ENCODE measurements around the gene CFAP20DC. TPM values are rescaled to one million over a fixed set of nuclear protein-coding genes. Genes with fewer than 3 reads are reported as not detected.

Gene CFAP20DC
- total RNA-seq, 1 donor from 2014 or later: 0.57 TPM

- Mint-ChIP-seq H3K9me3 (ENCODE audit: unreplicated experiment) (peaks cover 19% of the 10 kb centered on the region), H3K36me3 (ENCODE audit: low read depth, unreplicated experiment) (no peaks in the 10 kb centered on the region), H3K4me1 (ENCODE audit: low read depth, unreplicated experiment) (no peaks in the 10 kb centered on the region), H3K4me3 (ENCODE audit: unreplicated experiment) (no peak overlapping the region), H3K27ac (ENCODE audit: unreplicated experiment) (no peak overlapping the region), H3K27me3 (ENCODE audit: low read depth, unreplicated experiment) (no peaks in the 10 kb centered on the region)
- DNase-seq (ENCODE audit: low read depth) (no peak), FAIRE-seq (no peak)
- TF ChIP-seq EZH2 (IDR thresholded peaks at IDR 0.05; ENCODE audit: insufficient read depth, low read length) (no peak), CTCF (IDR thresholded peaks at IDR 0.05; ENCODE audit: insufficient read depth, low read depth, low read length) (no peak)
- Histone ChIP-seq H3K79me2 (ENCODE audit: insufficient read depth, low read length) (no peaks in the 10 kb centered on the region), H3K27ac (ENCODE audit: low read depth, low read length) (no peak overlapping the region), H4K20me1 (ENCODE audit: insufficient read depth, low read length) (no peaks in the 10 kb centered on the region), H2AFZ (ENCODE audit: low read depth, low read length) (no peak overlapping the region), H3K4me2 (ENCODE audit: low read length) (no peak overlapping the region), H3K27me3 (ENCODE audit: insufficient read depth, low read length) (no peaks in the 10 kb centered on the region), H3K36me3 (ENCODE audit: insufficient read depth, low read length) (no peaks in the 10 kb centered on the region), H3K9ac (ENCODE audit: low read length) (no peak overlapping the region), H3K4me1 (ENCODE audit: insufficient read depth, low read length) (no peaks in the 10 kb centered on the region), H3K9me3 (ENCODE audit: insufficient read depth, low read depth, low read length) (no peaks in the 10 kb centered on the region), H3K4me3 (ENCODE audit: insufficient read depth, low read depth, low read length) (no peak overlapping the region)
Measured at GRCh38 chr3:58766587-58767282, 283.1 kb downstream of the CFAP20DC start.

GRCh38 chr3:58755150-58755549, 294.7 kb downstream of the CFAP20DC start:
- no peak for DNase-seq (ENCODE audit: low read depth)
- no peak for FAIRE-seq
- H3K4me1 Mint-ChIP-seq (ENCODE audit: low read depth, unreplicated experiment): no peaks in the 10 kb centered on the region

More at GRCh38 chr3:58755150-58755549, 294.7 kb downstream of the CFAP20DC start:
- H3K4me2 ChIP-seq (ENCODE audit: low read length): no peak overlapping the region
- no peaks in the 10 kb centered on the region for H3K36me3 ChIP-seq (ENCODE audit: insufficient read depth, low read length)
- H2AFZ ChIP-seq (ENCODE audit: low read depth, low read length): no peak overlapping the region
- no peak for TF ChIP-seq CTCF (IDR thresholded peaks at IDR 0.05; ENCODE audit: insufficient read depth, low read depth, low read length)
- no peak for TF ChIP-seq EZH2 (IDR thresholded peaks at IDR 0.05; ENCODE audit: insufficient read depth, low read length)
- no peaks in the 10 kb centered on the region for H3K9me3 ChIP-seq (ENCODE audit: insufficient read depth, low read depth, low read length)
- no peaks in the 10 kb centered on the region for H4K20me1 ChIP-seq (ENCODE audit: insufficient read depth, low read length)
- H3K36me3 Mint-ChIP-seq (ENCODE audit: low read depth, unreplicated experiment): no peaks in the 10 kb centered on the region
- no peaks in the 10 kb centered on the region for H3K27me3 Mint-ChIP-seq (ENCODE audit: low read depth, unreplicated experiment)
- no peak overlapping the region for H3K4me3 ChIP-seq (ENCODE audit: insufficient read depth, low read depth, low read length)
- no peak overlapping the region for H3K4me3 Mint-ChIP-seq (ENCODE audit: unreplicated experiment)
- no peaks in the 10 kb centered on the region for H3K79me2 ChIP-seq (ENCODE audit: insufficient read depth, low read length)
- no peak overlapping the region for H3K27ac ChIP-seq (ENCODE audit: low read depth, low read length)
- no peaks in the 10 kb centered on the region for H3K4me1 ChIP-seq (ENCODE audit: insufficient read depth, low read length)
- no peaks in the 10 kb centered on the region for H3K27me3 ChIP-seq (ENCODE audit: insufficient read depth, low read length)
- peaks cover 4% of the 10 kb centered on the region for H3K9me3 Mint-ChIP-seq (ENCODE audit: unreplicated experiment)
- H3K9ac ChIP-seq (ENCODE audit: low read length): no peak overlapping the region
- H3K27ac Mint-ChIP-seq (ENCODE audit: unreplicated experiment): no peak overlapping the region
